B cell (primary cell): ENCODE data around the gene IFT122.

Experiments
- CTCF ChIP-seq: fragments of 200-600 bp; IDR thresholded peaks from one replicate; pipeline ENCODE4 v1.8.0; 2022; ENCODE audit warnings: antibody characterized with exemption, mild to moderate bottlenecking
- EZH2 ChIP-seq: IDR thresholded peaks from 2 replicates; pipeline ENCODE4 v1.6.1; 2012; ENCODE audit warnings: borderline replicate concordance, low read depth, mild to moderate bottlenecking, moderate library complexity, low read length; ENCODE audit not compliant: insufficient read depth, poor library complexity, severe bottlenecking

- TF ChIP-seq CTCF (no peak), EZH2 (no peak)
These were observed 81.6 kb downstream of the IFT122 start for GRCh38 chr3:129521611-129522010.
